Melanocyte of skin (primary cell): Measurements from ENCODE around the gene NAT8L. TPM values are rescaled to one million over a fixed set of nuclear protein-coding genes. Genes with fewer than 3 reads are reported as not detected.

Experiments used
- total RNA-seq, 2 donors: library from RNA; depleted of rRNA; stranded (reverse); fragments of >200 nt; gene quantifications; 2 replicates each; pipeline ENCODE4 v1.2.3, GENCODE V29; 2012

Gene NAT8L, protein sequence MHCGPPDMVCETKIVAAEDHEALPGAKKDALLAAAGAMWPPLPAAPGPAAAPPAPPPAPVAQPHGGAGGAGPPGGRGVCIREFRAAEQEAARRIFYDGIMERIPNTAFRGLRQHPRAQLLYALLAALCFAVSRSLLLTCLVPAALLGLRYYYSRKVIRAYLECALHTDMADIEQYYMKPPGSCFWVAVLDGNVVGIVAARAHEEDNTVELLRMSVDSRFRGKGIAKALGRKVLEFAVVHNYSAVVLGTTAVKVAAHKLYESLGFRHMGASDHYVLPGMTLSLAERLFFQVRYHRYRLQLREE
- 1 to 10 TPM in 1 of 2 donors, under 1 TPM in 1; 0.67 to 2.4 TPM for total RNA-seq

DNA sequence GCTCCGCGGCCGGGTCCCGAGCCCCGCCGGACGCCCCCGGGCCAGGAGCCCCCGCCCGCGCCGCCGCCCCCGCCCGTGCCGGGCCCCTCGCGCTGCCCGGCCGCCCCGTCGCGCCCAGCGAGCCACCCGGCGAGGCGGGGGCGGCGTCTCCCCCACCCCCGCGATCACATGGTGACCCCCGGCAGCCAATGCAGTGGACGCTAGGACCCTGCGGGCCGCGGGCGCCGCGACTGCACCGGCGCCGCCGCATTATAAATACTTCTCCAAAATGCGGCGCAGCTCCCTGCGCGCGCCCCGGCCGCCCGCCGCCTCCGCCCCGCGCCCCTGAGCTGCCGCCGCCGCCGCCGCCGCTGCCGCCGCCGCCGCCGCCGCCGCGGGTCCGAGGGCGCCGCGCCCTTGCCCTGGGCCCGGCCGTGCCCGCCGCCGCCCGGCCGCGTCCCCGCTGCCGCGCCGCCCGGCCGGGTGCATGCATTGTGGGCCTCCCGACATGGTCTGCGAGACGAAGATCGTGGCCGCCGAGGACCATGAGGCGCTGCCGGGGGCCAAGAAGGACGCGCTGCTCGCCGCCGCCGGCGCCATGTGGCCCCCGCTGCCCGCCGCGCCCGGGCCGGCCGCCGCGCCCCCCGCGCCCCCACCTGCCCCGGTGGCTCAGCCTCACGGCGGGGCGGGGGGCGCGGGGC is at the start of gene NAT8L:
Gene NAT8L, plus strand, starts transcription at position 282 of the 680 bp plus-strand sequence. Its CDS starts 185 bp downstream, at position 467.

Other genes with a start within 250 kb of the NAT8L start
- 10 to 100 TPM; 77.4 to 95.9 TPM for gene LETM1, start 203.2 kb upstream of the NAT8L start, total RNA-seq
- gene NSD2, start 187.9 kb upstream of the NAT8L start, total RNA-seq, result 10 to 100 TPM; 33.4 to 54.9 TPM
- gene NELFA, start 50.4 kb upstream of the NAT8L start, total RNA-seq, result 10 to 100 TPM; 16.5 to 20.3 TPM
- gene HAUS3, start 182.8 kb downstream of the NAT8L start, total RNA-seq, result 10 to 100 TPM in 1 of 2 donors, 1 to 10 TPM in 1; 8.9 to 11.0 TPM
- 1 to 10 TPM; 2.3 to 5.5 TPM for gene POLN, start 182.8 kb downstream of the NAT8L start, total RNA-seq
- gene MXD4, start 202.8 kb downstream of the NAT8L start, total RNA-seq, result 10 to 100 TPM; 20.3 to 41.0 TPM